ENCODE measurements around the gene SHCBP1L. TPM values are rescaled to one million over a fixed set of nuclear protein-coding genes. Genes with fewer than 3 reads are reported as not detected.

Gene SHCBP1L
- total and polyA plus RNA-seq, 10 donors: not detected

GRCh38 chr1:182897696-182898095, 55.3 kb downstream of the SHCBP1L start:
- no peaks in the 10 kb centered on the region for H3K4me1 ChIP-seq
- intact Hi-C loops (cut with DNase I; ENCODE audit: low total_unique reads): no loop called here
- peaks cover 0 to 7% (median 0%) of the 10 kb centered on the region in 8 donors for H3K9me3 ChIP-seq
- no peaks in the 10 kb centered on the region for H3K36me3 ChIP-seq
- TF ChIP-seq POLR2AphosphoS5 (IDR thresholded peaks at IDR 0.05) (no peak), CTCF (IDR thresholded peaks at IDR 0.05 in 8 of 11, conservative IDR thresholded peaks at IDR 0.05 in 3 of 11) (no peak), POLR2A (IDR thresholded peaks at IDR 0.05) (no peak)
- H3K4me3 ChIP-seq: no peak overlapping the region
- H3K27me3 ChIP-seq (replicated peaks in 1 of 7): no peaks in the 10 kb centered on the region
- 68 to 96% (median 82%) methylated on average over 2 of the region's 2 CpGs for WGBS, 5 donors
- DNase-seq: no peak
- no peak overlapping the region for H3K27ac ChIP-seq

- intact Hi-C loops (cut with DNase I; ENCODE audit: low total_unique reads): no loop called here
- peaks cover 10 to 41% (median 29%) of the 10 kb centered on the region in 6 donors for H3K36me3 ChIP-seq
- no peak for TF ChIP-seq CTCF (IDR thresholded peaks at IDR 0.05 in 8 of 11, conservative IDR thresholded peaks at IDR 0.05 in 3 of 11)
- no peak for TF ChIP-seq POLR2A (IDR thresholded peaks at IDR 0.05)
- peak in 2 of 3 donors; percentile 20 to 28 for TF ChIP-seq POLR2AphosphoS5 (IDR thresholded peaks at IDR 0.05)
- peaks cover 0 to 11% (median 0%) of the 10 kb centered on the region in 6 donors for H3K4me1 ChIP-seq
- no peak overlapping the region for H3K4me3 ChIP-seq
- DNase-seq: no peak
- H3K9me3 ChIP-seq: peaks cover 0 to 7% (median 0%) of the 10 kb centered on the region in 8 donors
- WGBS, 5 donors: 89 to 97% (median 91%) methylated on average over 9 of the region's 9 CpGs
- H3K27me3 ChIP-seq (replicated peaks in 1 of 7): no peaks in the 10 kb centered on the region
- no peak overlapping the region for H3K27ac ChIP-seq
Measured at GRCh38 chr1:182890927-182891610, 61.9 kb downstream of the SHCBP1L start.

GRCh38 chr1:182889997-182890396, 63.0 kb downstream of the SHCBP1L start:
- Histone ChIP-seq H3K4me1 (peaks cover 0 to 11% (median 0%) of the 10 kb centered on the region in 6 donors), H3K9me3 (peaks cover 0 to 7% (median 0%) of the 10 kb centered on the region in 8 donors), H3K4me3 (no peak overlapping the region), H3K36me3 (peaks cover 10 to 52% (median 39%) of the 10 kb centered on the region in 6 donors), H3K27ac (peak overlapping the region in 1 of 8 donors; percentile 29), H3K27me3 (replicated peaks in 1 of 7) (no peaks in the 10 kb centered on the region)
- DNase-seq: no peak
- 37 to 50% (median 41%) methylated on average over 6 of the region's 6 CpGs for WGBS, 5 donors
- intact Hi-C loops (cut with DNase I; ENCODE audit: low total_unique reads): no loop called here
- TF ChIP-seq CTCF (IDR thresholded peaks at IDR 0.05 in 8 of 11, conservative IDR thresholded peaks at IDR 0.05 in 3 of 11) (no peak), POLR2AphosphoS5 (IDR thresholded peaks at IDR 0.05) (no peak), POLR2A (IDR thresholded peaks at IDR 0.05) (no peak)

GRCh38 chr1:182888736-182889531, 64.0 kb downstream of the SHCBP1L start:
- no peaks in the 10 kb centered on the region for H3K9me3 ChIP-seq
- H3K27ac ChIP-seq: peak overlapping the region in 1 of 8 donors; percentile 3
- peaks cover 10 to 63% (median 50%) of the 10 kb centered on the region in 6 donors for H3K36me3 ChIP-seq
- no peak overlapping the region for H3K4me3 ChIP-seq
- DNase-seq: no peak
- 79 to 91% (median 83%) methylated on average over 7 of the region's 7 CpGs for WGBS, 5 donors
- intact Hi-C loops (cut with DNase I; ENCODE audit: low total_unique reads): no loop called here
- H3K4me1 ChIP-seq: peaks cover 0 to 11% (median 0%) of the 10 kb centered on the region in 6 donors
- TF ChIP-seq POLR2A (IDR thresholded peaks at IDR 0.05): no peak
- peak in 1 of 3 donors; percentile 36 for TF ChIP-seq POLR2AphosphoS5 (IDR thresholded peaks at IDR 0.05)
- no peaks in the 10 kb centered on the region for H3K27me3 ChIP-seq (replicated peaks in 1 of 7)
